ENCODE results near the gene ZC3H12D.
"Not testable (repeated sequence)": the region's sequence is repeated elsewhere in the genome, so short reads cannot be mapped to it uniquely, and the experiment has no call there.

The ZC3H12D gene

GRCh38 chr6:149459761-149460160 lies 25.1 kb downstream of the ZC3H12D start:
- DNase-seq (ENCODE audit: low spot score) = no peak

GRCh38 chr6:149458806-149459205 lies 26.0 kb downstream of the ZC3H12D start:
- no peak for DNase-seq (ENCODE audit: low spot score)

- DNase-seq (ENCODE audit: low spot score) = no peak
Measured at GRCh38 chr6:149458196-149458595, 26.6 kb downstream of the ZC3H12D start.

- no peak for DNase-seq (ENCODE audit: low spot score)
Measured at GRCh38 chr6:149457316-149457884, 27.4 kb downstream of the ZC3H12D start.

- no peak for DNase-seq (ENCODE audit: low spot score)
Measured at GRCh38 chr6:149456311-149457021, 28.3 kb downstream of the ZC3H12D start.

GRCh38 chr6:149455031-149455732 lies 29.6 kb downstream of the ZC3H12D start:
- DNase-seq (ENCODE audit: low spot score) = no peak

GRCh38 chr6:149454346-149454848 lies 30.4 kb downstream of the ZC3H12D start:
- DNase-seq (ENCODE audit: low spot score) = no peak

- no peak for DNase-seq (ENCODE audit: low spot score)
Measured at GRCh38 chr6:149453597-149454345, 31.0 kb downstream of the ZC3H12D start.

- DNase-seq (ENCODE audit: low spot score) = no peak
Measured at GRCh38 chr6:149452037-149452939, 32.5 kb downstream of the ZC3H12D start.

GRCh38 chr6:149451376-149452036 lies 33.3 kb downstream of the ZC3H12D start:
- no peak for DNase-seq (ENCODE audit: low spot score)

GRCh38 chr6:149450679-149451375 lies 34.0 kb downstream of the ZC3H12D start:
- DNase-seq (ENCODE audit: low spot score) = no peak

- DNase-seq (ENCODE audit: low spot score) = no peak
Measured at GRCh38 chr6:149449831-149450678, 34.8 kb downstream of the ZC3H12D start.

- DNase-seq (ENCODE audit: low spot score) = no peak
Measured at GRCh38 chr6:149448821-149449453, 35.9 kb downstream of the ZC3H12D start.

GRCh38 chr6:149446791-149447376 lies 37.9 kb downstream of the ZC3H12D start:
- DNase-seq (ENCODE audit: low spot score) = no peak

GRCh38 chr6:149445573-149445972 lies 39.2 kb downstream of the ZC3H12D start:
- DNase-seq (ENCODE audit: low spot score) = no peak

GRCh38 chr6:149445095-149445466 lies 39.7 kb downstream of the ZC3H12D start:
- no peak for DNase-seq (ENCODE audit: low spot score)

GRCh38 chr6:149444360-149445094 lies 40.3 kb downstream of the ZC3H12D start:
- DNase-seq (ENCODE audit: low spot score) = not testable (repeated sequence)

Measured in NAMALWA (cell line).